A549 (cell line): Measurements from ENCODE around the gene ATP6V1G3. TPM values are rescaled to one million over a fixed set of nuclear protein-coding genes. Genes with fewer than 3 reads are reported as not detected.

Source experiments
- ATAC-seq, 2 experiments: fragments of 200-7000 bp in 1 of 2; fragments of >200 bp in 1 of 2; cut with Nextera tagmentation in 1 of 2; cut with Tn5 transposase in 1 of 2; 3 replicates each; pipeline versions ENCODE4 v1.8.0 to v1.9.1; 2018 to 2020; ENCODE audit warnings: mild to moderate bottlenecking in 1 of 2, moderate library complexity in 1 of 2
- CTCF ChIA-PET: fragments of 300-600 bp; sonication (Branson Sonifier 250); formaldehyde crosslinking; extraction: SDS; loops from one replicate; lab custom pipeline; 2021; ENCODE audit warnings: antibody characterized with exemption, inconsistent platforms; lab: Yijun Ruan, JAX
- POLR2A ChIA-PET: fragments of 350-600 bp; formaldehyde crosslinking; extraction: SDS; loops from one replicate; lab custom pipeline; 2021; ENCODE audit warnings: antibody characterized with exemption, inconsistent platforms; lab: Yijun Ruan, JAX
- DNase-seq, 2 experiments: peaks; one replicate each; pipeline versions ENCODE4 v3.0.0 to v3.0.0-alpha.2; 2011 to 2016; ENCODE audit warnings: low read depth in 1 of 2, low spot score in 1 of 2
- FAIRE-seq: peaks from 2 replicates; lab custom pipeline; 2011; peaks lifted over from hg19 to GRCh38; lab: Jason Lieb, UNC
- H3K27ac ChIP-seq, 2 experiments: fragments of >200 bp; sonication (Bioruptor Twin); formaldehyde crosslinking; 3 replicates each; pipeline ENCODE4 v1.5.1; 2016 to 2017
- H3K4me1 ChIP-seq: fragments of >200 bp; sonication (Bioruptor Twin); formaldehyde crosslinking; 3 replicates; pipeline ENCODE4 v1.6.1; 2016
- H3K4me2 ChIP-seq: fragments of >200 bp; sonication (Bioruptor Twin); formaldehyde crosslinking; 3 replicates; pipeline ENCODE4 v1.6.1; 2016
- H3K4me3 ChIP-seq: fragments of >200 bp; sonication (Bioruptor Twin); formaldehyde crosslinking; 3 replicates; pipeline ENCODE4 v1.5.1; 2016
- H3K9me3 ChIP-seq: fragments of >200 bp; sonication (Bioruptor Twin); formaldehyde crosslinking; 3 replicates; pipeline ENCODE4 v1.6.1; 2016
- CBX2 ChIP-seq: fragments of 200-600 bp; sonication (generic); IDR thresholded peaks from 2 replicates; pipeline ENCODE4 v1.6.1; 2016; ENCODE audit warnings: low read depth, mild to moderate bottlenecking, borderline replicate concordance
- CEBPB ChIP-seq, 2 experiments: fragments of >200 bp in 1 of 2; sonication (Bioruptor Twin) in 1 of 2; formaldehyde crosslinking in 1 of 2; IDR thresholded peaks; 2 replicates each; pipeline ENCODE4 v1.6.1; 2012 to 2016
- CHD4 ChIP-seq: fragments of 200-600 bp; sonication (generic); IDR thresholded peaks from 2 replicates; pipeline ENCODE4 v1.6.1; 2016; ENCODE audit warnings: antibody characterized with exemption, mild to moderate bottlenecking, borderline replicate concordance
- EP300 ChIP-seq, 2 experiments: fragments of >200 bp; sonication (Bioruptor Twin); formaldehyde crosslinking; IDR thresholded peaks; 2 replicates in 1 of 2; 3 replicates in 1 of 2; pipeline ENCODE4 v1.6.1; 2016 to 2017
- FOSB ChIP-seq: fragments of 250-450 bp; sonication (Bioruptor Pico); IDR thresholded peaks from 2 replicates; pipeline ENCODE4 v1.5.0; 2020; ENCODE audit warnings: mild to moderate bottlenecking, moderate library complexity
- FOXS1 ChIP-seq: fragments of 250-450 bp; sonication (Bioruptor Pico); IDR thresholded peaks from 2 replicates; pipeline ENCODE4 v1.5.0; 2020; ENCODE audit warnings: mild to moderate bottlenecking, moderate library complexity
- HDAC2 ChIP-seq: fragments of 200-600 bp; sonication (generic); IDR thresholded peaks from 2 replicates; pipeline ENCODE4 v1.6.1; 2016
- JUNB ChIP-seq: fragments of >200 bp; sonication (Bioruptor Twin); formaldehyde crosslinking; IDR thresholded peaks from 2 replicates; pipeline ENCODE4 v1.6.1; 2016
- KDM5A ChIP-seq: fragments of 200-600 bp; sonication (generic); IDR thresholded peaks from 2 replicates; pipeline ENCODE4 v1.6.1; 2016; ENCODE audit warnings: antibody characterized with exemption, mild to moderate bottlenecking
- MAFK ChIP-seq: fragments of 450-650 bp; IDR thresholded peaks from 2 replicates; pipeline ENCODE4 v1.6.1; 2014; ENCODE audit not compliant: partially characterized antibody
- MAZ ChIP-seq: fragments of 150-350 bp; IDR thresholded peaks from 2 replicates; pipeline ENCODE4 v1.6.1; 2014; ENCODE audit warnings: antibody characterized with exemption, low read depth, low read length, borderline replicate concordance
- MYC ChIP-seq: IDR thresholded peaks from 2 replicates; pipeline ENCODE4 v1.6.1; 2012; ENCODE audit warnings: mild to moderate bottlenecking, inconsistent platforms, low read length, improper control_type of control experiment, borderline replicate concordance
- NFE2L2 ChIP-seq: fragments of 150-350 bp; conservative IDR thresholded peaks from 2 replicates; pipeline ENCODE4 v1.6.1; 2014; ENCODE audit warnings: low read length
- NR3C1 ChIP-seq: fragments of >200 bp; sonication (Bioruptor Twin); formaldehyde crosslinking; IDR thresholded peaks from 3 replicates; pipeline ENCODE4 v1.6.1; 2017
- PHF8 ChIP-seq: fragments of 200-600 bp; sonication (generic); IDR thresholded peaks from 2 replicates; pipeline ENCODE4 v1.6.1; 2016; ENCODE audit warnings: low read depth, mild to moderate bottlenecking, antibody characterized with exemption, moderate library complexity, borderline replicate concordance
- POLR2A ChIP-seq: IDR thresholded peaks from 2 replicates; pipeline ENCODE4 v1.6.1; 2012; ENCODE audit warnings: mild to moderate bottlenecking, low read length
- POLR2AphosphoS2 ChIP-seq: conservative IDR thresholded peaks from 2 replicates; pipeline ENCODE4 v1.6.1; 2012; ENCODE audit warnings: low read length, improper control_type of control experiment, inconsistent platforms
- RAD21 ChIP-seq, 2 experiments: fragments of >200 bp in 1 of 2; sonication (Bioruptor Twin) in 1 of 2; formaldehyde crosslinking in 1 of 2; IDR thresholded peaks in 1 of 2; conservative IDR thresholded peaks in 1 of 2; 2 replicates in 1 of 2; 3 replicates in 1 of 2; pipeline ENCODE4 v1.6.1; 2012 to 2018; ENCODE audit warnings: inconsistent platforms in 1 of 2
- TFCP2L1 ChIP-seq: fragments of 250-450 bp; sonication (Bioruptor Pico); IDR thresholded peaks from 2 replicates; pipeline ENCODE4 v1.5.0; 2021; ENCODE audit warnings: mild to moderate bottlenecking
- WGBS: methylation state at CpG from one replicate; pipeline ENCODE4 v1.1.6; 2017; ENCODE audit errors: missing lambda C conversion rate; 5-methylcytosine and 5-hydroxymethylcytosine counted together
- polyA plus RNA-seq, 4 experiments: library from polyadenylated mRNA; depleted of rRNA in 3 of 4; stranded (reverse); fragments of >200 nt; fragmentation: RNase III in 1 of 4; extraction: RNeasy Plus Mini Kit Qiagen cat#74134 plus additional on column Dnase treatment in 1 of 4; gene quantifications; 2 replicates in 3 of 4; 3 replicates in 1 of 4; pipeline ENCODE4 v1.2.3, GENCODE V29; 2011 to 2017
- TF ChIP-seq, protein P1 (sequence below): fragments of 450-650 bp; IDR thresholded peaks from 2 replicates; pipeline ENCODE4 v1.6.1; 2014; ENCODE audit warnings: antibody characterized with exemption
- TF ChIP-seq, protein P2 (sequence below): fragments of >200 bp; sonication (Bioruptor Twin); formaldehyde crosslinking; IDR thresholded peaks from 3 replicates; pipeline ENCODE4 v1.6.1; 2016
- TF ChIP-seq, protein P3 (sequence below): fragments of >200 bp; sonication (Bioruptor Twin); formaldehyde crosslinking; IDR thresholded peaks from 3 replicates; pipeline ENCODE4 v1.5.1; 2016
- TF ChIP-seq, protein P4 (sequence below): fragments of 250-450 bp; sonication (Bioruptor Pico); IDR thresholded peaks from 2 replicates; pipeline ENCODE4 v1.5.0; 2021; ENCODE audit warnings: mild to moderate bottlenecking, moderate library complexity, borderline replicate concordance
- TF ChIP-seq, protein P5 (sequence below): IDR thresholded peaks from 2 replicates; pipeline ENCODE4 v1.6.1; 2012

ATP6V1G3 gene
- polyA plus RNA-seq, 2 of the 4 experiments (the other 2 are of a cell fraction): not detected

DNA sequence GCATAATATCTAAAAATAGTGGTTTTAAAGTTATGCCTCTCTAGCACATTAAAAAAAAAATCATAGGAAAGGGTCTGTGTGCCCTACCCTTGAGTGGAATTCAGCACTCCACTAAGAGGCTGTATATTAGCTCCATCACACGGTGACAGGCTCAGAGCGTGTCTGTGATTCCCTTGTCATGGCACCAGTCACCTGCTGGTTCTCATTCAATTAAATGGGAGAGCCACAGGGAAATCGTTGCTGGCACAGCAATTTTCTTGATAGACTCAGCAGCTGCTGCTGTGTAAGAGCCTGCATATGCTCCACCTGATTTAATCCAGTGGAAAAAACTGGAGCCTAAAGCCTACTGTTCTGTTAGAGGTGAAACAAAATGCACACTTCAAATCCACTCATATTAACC lies 9.5 kb downstream of the ATP6V1G3 start (continued):
- TF ChIP-seq NFE2L2: no peak
- TF ChIP-seq PHF8: no peak
- no peak for TF ChIP-seq EP300 (IDR thresholded peaks at IDR 0.05)

DNA sequence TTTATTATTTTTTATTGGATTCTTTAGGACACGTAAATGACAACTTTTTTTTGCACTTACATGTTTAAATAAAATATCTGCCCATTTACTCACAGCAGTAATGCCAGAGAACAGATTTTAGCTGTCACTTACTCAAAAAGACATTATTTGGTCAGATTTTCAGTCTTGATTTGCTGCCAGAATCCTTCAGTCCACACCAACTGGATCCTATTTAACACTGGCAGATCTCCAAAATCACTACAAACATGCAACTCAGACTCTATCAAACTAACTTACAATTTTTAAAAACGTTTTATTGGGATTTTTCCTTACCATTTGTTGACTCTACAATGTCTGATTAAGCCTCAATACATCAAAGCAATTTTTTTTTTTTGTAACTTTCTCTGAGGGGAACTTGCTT lies 11.1 kb downstream of the ATP6V1G3 start:
- TF ChIP-seq CBX2: no peak
- TF ChIP-seq CEBPB (IDR thresholded peaks at IDR 0.05): no peak
- no peak for TF ChIP-seq MYC
- TF ChIP-seq MAFK: no peak
- TF ChIP-seq JUNB: 0 out of 2 replicates have a peak, but pooled peaks have one; percentile 18
- H3K9me3 ChIP-seq: no peaks in the 10 kb centered on the region
- POLR2A ChIA-PET: no interaction called here
- no peak for ATAC-seq
- H3K4me2 ChIP-seq: no peak overlapping the region
- no peak overlapping the region for H3K4me3 ChIP-seq
- peaks cover 8% of the 10 kb centered on the region; the same call in 1 of the 3 replicates for H3K4me1 ChIP-seq
- DNase-seq: no peak
- H3K27ac ChIP-seq: no peak overlapping the region
- 19% methylated on average over 2 of the region's 2 CpGs for WGBS
- FAIRE-seq: no peak
- CTCF ChIA-PET: interaction anchor here (1.4 kb wide), 1 partner anchor 11 kb away, joined by 3 read pairs; the partner anchor contains the start of gene ATP6V1G3

DNA sequence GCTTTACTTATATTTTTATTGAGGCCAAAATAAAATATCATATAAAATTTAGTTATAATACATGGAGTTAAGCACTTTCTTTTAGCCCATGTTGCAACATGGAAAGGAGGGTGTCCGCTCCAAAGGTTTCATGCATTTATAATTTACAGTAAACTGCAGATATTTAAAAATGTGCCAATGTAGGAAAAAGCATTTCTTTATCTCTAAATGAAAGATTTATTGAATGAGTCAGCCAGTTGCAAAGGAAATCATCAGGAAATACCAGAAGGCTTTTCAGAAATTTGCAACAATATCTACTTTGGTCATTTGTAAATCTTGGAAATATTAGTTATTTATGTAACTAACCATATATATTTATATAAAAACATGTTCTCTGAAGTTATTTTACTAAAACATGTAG lies 12.1 kb downstream of the ATP6V1G3 start:
- FAIRE-seq (no peak), DNase-seq (no peak)
- no peak overlapping the region for H3K4me3 ChIP-seq
- WGBS: 60% methylated on average over 1 of the region's 1 CpG
- no peak overlapping the region for H3K4me2 ChIP-seq
- H3K9me3 ChIP-seq: no peaks in the 10 kb centered on the region
- TF ChIP-seq TFCP2L1 (CRISPR knock-in tag) (no peak), CBX2 (no peak), FOXS1 (CRISPR knock-in tag) (no peak), CEBPB (IDR thresholded peaks at IDR 0.05) (no peak), EP300 (IDR thresholded peaks at IDR 0.05) (no peak), MAFK (no peak), FOSB (CRISPR knock-in tag) (no peak)
- TF ChIP-seq, protein P1, sequence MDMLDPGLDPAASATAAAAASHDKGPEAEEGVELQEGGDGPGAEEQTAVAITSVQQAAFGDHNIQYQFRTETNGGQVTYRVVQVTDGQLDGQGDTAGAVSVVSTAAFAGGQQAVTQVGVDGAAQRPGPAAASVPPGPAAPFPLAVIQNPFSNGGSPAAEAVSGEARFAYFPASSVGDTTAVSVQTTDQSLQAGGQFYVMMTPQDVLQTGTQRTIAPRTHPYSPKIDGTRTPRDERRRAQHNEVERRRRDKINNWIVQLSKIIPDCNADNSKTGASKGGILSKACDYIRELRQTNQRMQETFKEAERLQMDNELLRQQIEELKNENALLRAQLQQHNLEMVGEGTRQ: no peak
- TF ChIP-seq, protein P2, sequence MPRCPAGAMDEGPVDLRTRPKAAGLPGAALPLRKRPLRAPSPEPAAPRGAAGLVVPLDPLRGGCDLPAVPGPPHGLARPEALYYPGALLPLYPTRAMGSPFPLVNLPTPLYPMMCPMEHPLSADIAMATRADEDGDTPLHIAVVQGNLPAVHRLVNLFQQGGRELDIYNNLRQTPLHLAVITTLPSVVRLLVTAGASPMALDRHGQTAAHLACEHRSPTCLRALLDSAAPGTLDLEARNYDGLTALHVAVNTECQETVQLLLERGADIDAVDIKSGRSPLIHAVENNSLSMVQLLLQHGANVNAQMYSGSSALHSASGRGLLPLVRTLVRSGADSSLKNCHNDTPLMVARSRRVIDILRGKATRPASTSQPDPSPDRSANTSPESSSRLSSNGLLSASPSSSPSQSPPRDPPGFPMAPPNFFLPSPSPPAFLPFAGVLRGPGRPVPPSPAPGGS: no peak
- TF ChIP-seq, all 56 proteins: peak for 0
- H3K27ac ChIP-seq: no peak overlapping the region
- ATAC-seq: no peak
- peaks cover 8% of the 10 kb centered on the region; the same call in 1 of the 3 replicates for H3K4me1 ChIP-seq
- ChIA-PET POLR2A (no interaction called here), CTCF (no interaction called here)

DNA sequence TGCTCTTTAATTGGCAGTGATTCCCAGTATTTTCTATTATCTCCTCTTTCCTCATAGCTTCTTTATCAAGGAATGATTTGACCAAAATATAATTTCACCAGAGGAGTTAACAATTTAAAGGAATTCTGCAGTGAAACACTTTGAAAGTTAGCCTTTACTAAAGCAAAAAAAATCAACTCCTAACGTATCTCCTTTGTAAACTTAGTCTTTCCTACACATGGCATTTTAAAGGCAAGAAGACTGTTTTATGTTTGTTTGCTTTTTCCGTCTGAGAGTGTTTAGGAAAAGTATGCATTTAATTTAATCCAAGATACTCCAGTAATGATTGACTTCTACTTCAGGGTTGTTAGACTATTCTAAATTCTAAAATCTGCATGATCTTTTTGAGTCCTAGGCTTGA lies 15.9 kb downstream of the ATP6V1G3 start:
- H3K4me1 ChIP-seq: peaks cover 6% of the 10 kb centered on the region; the same call in 1 of the 3 replicates
- ATAC-seq: no peak
- 41% methylated on average over 2 of the region's 2 CpGs for WGBS
- ChIA-PET CTCF (no interaction called here), POLR2A (no interaction called here)
- no peaks in the 10 kb centered on the region for H3K9me3 ChIP-seq
- no peak overlapping the region for H3K27ac ChIP-seq
- H3K4me2 ChIP-seq: no peak overlapping the region
- TF ChIP-seq CBX2 (no peak), NFE2L2 (no peak), POLR2A (no peak), PHF8 (no peak), HDAC2 (no peak), POLR2AphosphoS2 (no peak), MAZ (no peak), KDM5A (no peak), CEBPB (IDR thresholded peaks at IDR 0.05) (no peak), RAD21 (conservative IDR thresholded peaks at IDR 0.05 in 1 of 2, IDR thresholded peaks at IDR 0.05 in 1 of 2) (no peak), CHD4 (no peak), MYC (no peak), NR3C1 (no peak)
- TF ChIP-seq, protein P1: no peak
- TF ChIP-seq, protein P3, sequence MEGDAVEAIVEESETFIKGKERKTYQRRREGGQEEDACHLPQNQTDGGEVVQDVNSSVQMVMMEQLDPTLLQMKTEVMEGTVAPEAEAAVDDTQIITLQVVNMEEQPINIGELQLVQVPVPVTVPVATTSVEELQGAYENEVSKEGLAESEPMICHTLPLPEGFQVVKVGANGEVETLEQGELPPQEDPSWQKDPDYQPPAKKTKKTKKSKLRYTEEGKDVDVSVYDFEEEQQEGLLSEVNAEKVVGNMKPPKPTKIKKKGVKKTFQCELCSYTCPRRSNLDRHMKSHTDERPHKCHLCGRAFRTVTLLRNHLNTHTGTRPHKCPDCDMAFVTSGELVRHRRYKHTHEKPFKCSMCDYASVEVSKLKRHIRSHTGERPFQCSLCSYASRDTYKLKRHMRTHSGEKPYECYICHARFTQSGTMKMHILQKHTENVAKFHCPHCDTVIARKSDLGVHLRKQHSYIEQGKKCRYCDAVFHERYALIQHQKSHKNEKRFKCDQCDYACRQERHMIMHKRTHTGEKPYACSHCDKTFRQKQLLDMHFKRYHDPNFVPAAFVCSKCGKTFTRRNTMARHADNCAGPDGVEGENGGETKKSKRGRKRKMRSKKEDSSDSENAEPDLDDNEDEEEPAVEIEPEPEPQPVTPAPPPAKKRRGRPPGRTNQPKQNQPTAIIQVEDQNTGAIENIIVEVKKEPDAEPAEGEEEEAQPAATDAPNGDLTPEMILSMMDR: no peak
- TF ChIP-seq, protein P4, sequence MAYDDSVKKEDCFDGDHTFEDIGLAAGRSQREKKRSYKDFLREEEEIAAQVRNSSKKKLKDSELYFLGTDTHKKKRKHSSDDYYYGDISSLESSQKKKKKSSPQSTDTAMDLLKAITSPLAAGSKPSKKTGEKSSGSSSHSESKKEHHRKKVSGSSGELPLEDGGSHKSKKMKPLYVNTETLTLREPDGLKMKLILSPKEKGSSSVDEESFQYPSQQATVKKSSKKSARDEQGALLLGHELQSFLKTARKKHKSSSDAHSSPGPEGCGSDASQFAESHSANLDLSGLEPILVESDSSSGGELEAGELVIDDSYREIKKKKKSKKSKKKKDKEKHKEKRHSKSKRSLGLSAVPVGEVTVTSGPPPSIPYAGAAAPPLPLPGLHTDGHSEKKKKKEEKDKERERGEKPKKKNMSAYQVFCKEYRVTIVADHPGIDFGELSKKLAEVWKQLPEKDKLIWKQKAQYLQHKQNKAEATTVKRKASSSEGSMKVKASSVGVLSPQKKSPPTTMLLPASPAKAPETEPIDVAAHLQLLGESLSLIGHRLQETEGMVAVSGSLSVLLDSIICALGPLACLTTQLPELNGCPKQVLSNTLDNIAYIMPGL: no peak
- TF ChIP-seq, protein P5, sequence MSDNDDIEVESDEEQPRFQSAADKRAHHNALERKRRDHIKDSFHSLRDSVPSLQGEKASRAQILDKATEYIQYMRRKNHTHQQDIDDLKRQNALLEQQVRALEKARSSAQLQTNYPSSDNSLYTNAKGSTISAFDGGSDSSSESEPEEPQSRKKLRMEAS: no peak
- TF ChIP-seq, all 56 proteins: peak for 0
- peak; percentile 49 for FAIRE-seq
- DNase-seq: no peak
- H3K4me3 ChIP-seq: no peak overlapping the region
